ENCODE results near the gene SSH2.
"Not testable (repeated sequence)": the region's sequence is repeated elsewhere in the genome, so short reads cannot be mapped to it uniquely, and the experiment has no call there.

SSH2 gene, protein sequence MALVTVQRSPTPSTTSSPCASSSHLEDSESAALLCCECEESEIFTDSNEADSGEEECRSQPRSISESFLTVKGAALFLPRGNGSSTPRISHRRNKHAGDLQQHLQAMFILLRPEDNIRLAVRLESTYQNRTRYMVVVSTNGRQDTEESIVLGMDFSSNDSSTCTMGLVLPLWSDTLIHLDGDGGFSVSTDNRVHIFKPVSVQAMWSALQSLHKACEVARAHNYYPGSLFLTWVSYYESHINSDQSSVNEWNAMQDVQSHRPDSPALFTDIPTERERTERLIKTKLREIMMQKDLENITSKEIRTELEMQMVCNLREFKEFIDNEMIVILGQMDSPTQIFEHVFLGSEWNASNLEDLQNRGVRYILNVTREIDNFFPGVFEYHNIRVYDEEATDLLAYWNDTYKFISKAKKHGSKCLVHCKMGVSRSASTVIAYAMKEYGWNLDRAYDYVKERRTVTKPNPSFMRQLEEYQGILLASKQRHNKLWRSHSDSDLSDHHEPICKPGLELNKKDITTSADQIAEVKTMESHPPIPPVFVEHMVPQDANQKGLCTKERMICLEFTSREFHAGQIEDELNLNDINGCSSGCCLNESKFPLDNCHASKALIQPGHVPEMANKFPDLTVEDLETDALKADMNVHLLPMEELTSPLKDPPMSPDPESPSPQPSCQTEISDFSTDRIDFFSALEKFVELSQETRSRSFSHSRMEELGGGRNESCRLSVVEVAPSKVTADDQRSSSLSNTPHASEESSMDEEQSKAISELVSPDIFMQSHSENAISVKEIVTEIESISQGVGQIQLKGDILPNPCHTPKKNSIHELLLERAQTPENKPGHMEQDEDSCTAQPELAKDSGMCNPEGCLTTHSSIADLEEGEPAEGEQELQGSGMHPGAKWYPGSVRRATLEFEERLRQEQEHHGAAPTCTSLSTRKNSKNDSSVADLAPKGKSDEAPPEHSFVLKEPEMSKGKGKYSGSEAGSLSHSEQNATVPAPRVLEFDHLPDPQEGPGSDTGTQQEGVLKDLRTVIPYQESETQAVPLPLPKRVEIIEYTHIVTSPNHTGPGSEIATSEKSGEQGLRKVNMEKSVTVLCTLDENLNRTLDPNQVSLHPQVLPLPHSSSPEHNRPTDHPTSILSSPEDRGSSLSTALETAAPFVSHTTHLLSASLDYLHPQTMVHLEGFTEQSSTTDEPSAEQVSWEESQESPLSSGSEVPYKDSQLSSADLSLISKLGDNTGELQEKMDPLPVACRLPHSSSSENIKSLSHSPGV (N-terminal part only)

GRCh38 chr17:29929533-29930408 lies at the start of gene SSH2:
Gene SSH2, minus strand, starts transcription at chr17:29930228. Its CDS starts 228 bp downstream, at chr17:29930000.
- DNase-seq = peak in 57 of 58 donors; percentile 39 to 89 (median 82)

- DNase-seq = peak in 12 of 58 donors; percentile 0 to 37 (median 4)
Measured at GRCh38 chr17:29977836-29978235, 47.8 kb upstream of the SSH2 start.

DNA sequence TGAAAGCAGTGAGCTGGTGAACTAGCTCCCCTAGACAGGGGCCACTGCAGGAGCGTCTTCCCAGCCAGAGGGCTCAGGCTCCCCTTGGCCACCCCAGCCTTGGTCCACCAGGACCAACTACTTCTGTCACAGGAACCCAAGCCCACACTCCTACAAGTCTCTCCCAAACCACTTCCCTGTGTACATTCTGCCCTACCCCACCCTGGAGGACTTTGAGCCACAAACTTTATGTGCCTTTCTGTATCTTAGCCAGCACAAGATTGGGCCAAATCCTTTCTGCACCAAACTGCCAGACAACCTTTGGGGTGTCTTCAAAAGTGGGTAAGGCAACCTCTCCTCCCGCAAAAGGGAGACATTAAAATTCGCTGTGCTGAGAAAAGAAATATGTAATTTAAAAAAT lies 43.0 kb upstream of the SSH2 start:
- no peak for DNase-seq

GRCh38 chr17:29972277-29972676 lies 42.2 kb upstream of the SSH2 start:
- DNase-seq = no peak

- DNase-seq = no peak
Measured at GRCh38 chr17:29968271-29968670, 38.2 kb upstream of the SSH2 start.

DNA sequence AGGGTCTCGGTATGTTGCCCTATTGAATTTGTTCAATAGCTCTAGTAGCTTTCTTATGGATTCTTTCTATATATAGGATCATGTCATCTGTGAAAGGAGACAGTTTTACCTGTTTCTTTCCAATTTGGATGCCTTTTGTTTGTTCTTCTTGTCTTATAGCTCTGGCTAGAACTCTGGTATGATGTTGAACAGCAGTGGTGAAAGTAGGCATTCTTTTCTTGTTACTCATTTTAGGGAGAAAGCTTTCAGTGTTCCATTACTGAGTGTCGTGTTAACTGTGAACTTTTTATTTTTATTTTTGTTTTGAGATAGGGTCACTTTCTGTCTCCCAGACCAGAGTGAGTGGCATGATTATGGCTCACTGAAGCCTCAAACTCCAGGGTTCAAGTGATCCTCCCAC lies 32.6 kb upstream of the SSH2 start:
- no peak for DNase-seq

- no peak for DNase-seq
Measured at GRCh38 chr17:29959658-29960337, 29.8 kb upstream of the SSH2 start.

DNA sequence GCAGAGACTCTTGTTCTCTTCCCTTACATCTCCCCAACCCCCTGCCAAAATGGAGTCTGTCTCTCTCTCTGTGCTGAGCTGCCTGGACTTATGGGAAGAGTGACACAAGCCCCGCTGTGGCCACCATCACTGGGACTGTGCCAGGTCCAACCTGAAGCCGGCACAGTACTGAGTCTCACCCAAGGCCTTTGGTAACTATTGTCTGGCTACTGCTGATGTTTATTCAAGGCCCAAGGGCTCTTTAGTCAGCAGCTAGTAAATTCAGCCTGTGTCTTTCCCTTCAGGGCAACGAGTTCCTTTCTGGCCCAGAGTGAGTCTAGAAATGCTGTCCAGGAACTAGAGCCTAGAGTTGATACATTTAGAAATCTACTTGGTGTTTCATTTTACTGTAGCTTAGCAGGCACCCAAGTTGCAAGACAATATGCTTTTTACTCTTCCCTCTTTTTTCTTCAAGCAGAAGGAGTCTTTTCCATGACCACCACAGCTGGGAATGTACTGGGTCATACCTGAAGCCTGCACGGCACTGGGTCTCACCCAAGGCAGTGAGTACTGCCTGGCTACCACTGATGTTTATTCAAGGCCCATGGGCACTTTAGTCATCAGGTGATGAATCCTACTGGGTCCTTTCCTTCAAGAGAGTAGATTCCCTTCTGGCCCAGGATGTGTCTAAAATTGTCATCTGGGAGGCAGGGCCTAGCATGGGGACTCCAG lies 29.1 kb upstream of the SSH2 start:
- no peak for DNase-seq

DNA sequence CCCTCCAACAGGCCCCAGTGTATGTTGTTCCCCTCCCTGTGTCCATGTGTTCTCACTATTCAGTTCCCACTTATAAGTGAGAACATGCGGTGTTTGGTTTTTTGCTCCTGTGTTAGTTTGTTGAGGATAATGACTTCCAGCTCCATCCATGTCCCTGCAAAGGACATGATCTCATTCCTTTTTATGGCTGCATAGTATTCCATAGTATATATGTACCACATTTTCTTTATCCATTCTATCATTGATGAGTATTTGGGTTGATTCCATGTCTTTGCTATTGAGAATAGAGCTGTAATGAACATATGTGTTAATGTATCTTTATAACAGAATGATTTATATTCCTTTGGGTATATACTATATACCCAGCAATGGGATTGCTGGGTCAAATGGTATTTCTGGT lies 27.5 kb upstream of the SSH2 start:
- DNase-seq = not testable (repeated sequence)

DNA sequence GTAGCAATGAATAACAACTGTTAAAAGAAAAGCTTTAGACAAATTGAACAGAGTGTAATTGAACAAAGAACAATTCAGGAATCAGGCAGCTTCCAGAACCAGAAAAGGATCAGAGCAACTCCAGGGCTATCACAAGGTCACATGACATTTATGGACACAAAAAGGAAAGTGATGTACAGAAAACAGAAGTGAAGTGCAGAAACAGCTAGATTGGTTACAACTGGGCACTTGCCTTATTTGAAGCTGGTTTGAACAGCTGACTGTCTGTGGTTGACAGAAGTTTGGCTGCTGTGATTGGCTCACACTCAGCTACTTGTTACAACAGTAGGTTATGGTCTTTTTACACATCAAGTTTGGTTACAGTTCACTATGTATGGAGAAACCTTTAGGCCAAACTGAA lies 26.2 kb upstream of the SSH2 start:
- peak in 1 of 58 donors; percentile 0 for DNase-seq

DNA sequence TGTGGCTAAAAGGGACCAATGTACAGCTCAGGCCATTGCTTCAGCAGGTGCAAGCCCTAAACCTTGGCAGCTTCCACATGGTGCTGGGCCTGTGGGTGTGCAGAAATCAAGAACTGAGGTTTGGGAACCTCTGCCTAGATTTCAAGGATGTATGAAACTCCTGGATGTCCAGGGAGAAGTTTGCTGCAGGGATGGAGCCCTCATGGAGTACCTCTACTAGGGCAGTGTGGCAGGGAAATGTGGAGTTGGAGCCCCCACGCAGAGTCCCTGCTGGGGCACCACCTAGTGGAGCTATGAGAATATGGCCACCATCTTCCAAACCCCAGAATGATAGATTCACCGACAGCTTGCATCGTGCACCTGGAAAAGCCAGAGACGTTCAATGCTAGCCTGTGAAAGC lies 24.4 kb upstream of the SSH2 start:
- DNase-seq = no peak

DNA sequence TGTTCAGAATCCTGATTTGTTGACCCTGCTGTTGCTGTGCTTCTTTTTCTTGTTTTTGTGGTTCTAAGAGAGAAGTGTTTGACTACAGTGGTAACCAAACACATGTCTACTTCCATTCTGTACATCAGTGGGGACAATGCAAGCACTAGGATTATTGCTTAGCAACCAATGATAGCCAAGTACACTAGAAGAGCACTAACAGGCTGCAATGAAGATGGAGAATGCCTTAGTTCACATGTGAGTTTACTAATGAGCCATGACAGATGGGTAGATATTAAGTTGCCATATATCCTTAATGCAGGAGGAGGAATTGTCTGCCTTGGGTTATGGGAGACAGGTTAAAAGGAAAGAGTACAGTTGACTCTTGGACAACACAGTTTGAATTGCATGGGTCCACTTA lies 19.7 kb upstream of the SSH2 start:
- no peak for DNase-seq

GRCh38 chr17:29948448-29949215 lies 18.6 kb upstream of the SSH2 start:
- no peak for DNase-seq

DNA sequence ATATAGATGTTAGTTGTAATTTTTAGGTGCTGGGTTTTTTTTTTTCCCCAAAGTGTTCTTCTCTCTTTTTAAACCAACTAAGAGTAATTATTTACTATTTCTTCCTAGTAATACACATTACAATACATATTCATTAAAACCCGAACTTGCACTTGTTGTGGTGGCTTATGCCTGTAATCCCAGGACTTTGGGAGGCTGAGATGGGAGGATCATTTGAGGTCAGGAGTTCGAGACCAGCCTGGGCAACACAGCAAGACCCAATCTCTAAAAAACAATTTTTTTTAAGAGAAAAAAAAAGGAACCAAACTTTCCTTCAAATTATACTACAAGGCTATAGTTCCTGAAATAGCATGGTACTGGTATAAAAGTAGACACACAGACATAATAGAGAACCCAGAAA lies 15.3 kb upstream of the SSH2 start:
- no peak for DNase-seq

- DNase-seq = no peak
Measured at GRCh38 chr17:29941334-29941733, 11.3 kb upstream of the SSH2 start, which contains the start of gene EFCAB5. Gene EFCAB5, plus strand, starts transcription at chr17:29941634. Its CDS starts 163 bp downstream, at chr17:29941797.

DNA sequence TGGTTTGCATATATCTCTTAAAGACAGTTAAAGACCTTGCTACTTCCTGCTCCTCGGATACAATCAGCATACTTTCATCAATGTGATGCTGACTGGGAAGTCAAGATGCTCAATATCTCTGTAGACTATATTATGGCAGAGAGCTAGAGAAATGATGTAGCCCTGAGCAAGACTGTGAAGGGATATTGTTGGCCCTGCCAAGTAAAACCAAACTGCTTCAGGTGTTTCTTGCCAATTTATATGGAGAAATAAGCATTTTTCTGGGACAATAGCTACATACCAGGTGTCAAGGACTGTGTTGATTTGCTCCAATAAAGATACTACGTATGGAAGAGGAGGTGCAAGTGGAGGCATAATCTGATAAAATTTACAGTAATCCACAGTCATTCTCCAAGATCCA lies 6.7 kb upstream of the SSH2 start:
- DNase-seq = no peak

- not testable (repeated sequence) for DNase-seq
Measured at GRCh38 chr17:29935909-29936308, 5.9 kb upstream of the SSH2 start.

- peak in 4 of 58 donors; percentile 0 to 14 (median 2) for DNase-seq
Measured at GRCh38 chr17:29933379-29933778, 3.4 kb upstream of the SSH2 start.
